H1 (cell line): Measurements from ENCODE around the gene IGF2R. TPM values are rescaled to one million over a fixed set of nuclear protein-coding genes. Genes with fewer than 3 reads are reported as not detected.

Source experiments
- CTCF ChIA-PET: fragments of 300-600 bp; sonication (Branson Sonifier 250); formaldehyde crosslinking; loops from one replicate; lab custom pipeline; 2021; ENCODE audit not compliant: partially characterized antibody; lab: Charles Lee
- POLR2A ChIA-PET: fragments of 300-600 bp; sonication (Branson Sonifier 250); formaldehyde crosslinking; loops from one replicate; lab custom pipeline; 2021; ENCODE audit warnings: inconsistent platforms; ENCODE audit not compliant: partially characterized antibody; lab: Charles Lee
- DNase-seq, 2 experiments: peaks; one replicate each; pipeline versions ENCODE4 v3.0.0 to v3.0.0-alpha.2; 2010 to 2022; ENCODE audit warnings: low spot score in 2 of 2, low read depth in 1 of 2, mixed read lengths in 1 of 2
- FAIRE-seq: peaks from 2 replicates; lab custom pipeline; 2011; peaks lifted over from hg19 to GRCh38; lab: Jason Lieb, UNC
- H2AFZ ChIP-seq: 2 replicates; pipeline ENCODE4 v1.8.1; 2012; ENCODE audit warnings: low read length, inconsistent platforms
- H2AK5ac ChIP-seq: 2 replicates; pipeline ENCODE4 v1.6.1; 2013; ENCODE audit warnings: low read depth, low read length
- H2BK120ac ChIP-seq: replicated peaks from 2 replicates; pipeline ENCODE3; 2013; ENCODE audit warnings: low read depth, low read length, inconsistent platforms
- H2BK12ac ChIP-seq: 2 replicates; pipeline ENCODE4 v1.6.1; 2013; ENCODE audit warnings: low read depth, low read length
- H2BK15ac ChIP-seq: 2 replicates; pipeline ENCODE4 v1.6.1; 2013; ENCODE audit warnings: low read length
- H2BK20ac ChIP-seq: 2 replicates; pipeline ENCODE4 v1.6.1; 2013; ENCODE audit warnings: low read length
- H2BK5ac ChIP-seq: 2 replicates; pipeline ENCODE4 v1.6.1; 2013; ENCODE audit warnings: low read depth, low read length
- H3K14ac ChIP-seq: 2 replicates; pipeline ENCODE4 v1.6.1; 2013; ENCODE audit warnings: inconsistent platforms; ENCODE audit not compliant: insufficient read length
- H3K18ac ChIP-seq: 2 replicates; pipeline ENCODE4 v1.6.1; 2013; ENCODE audit warnings: low read length; ENCODE audit errors: extremely low read depth
- H3K23ac ChIP-seq: 2 replicates; pipeline ENCODE4 v1.6.1; 2013; ENCODE audit warnings: inconsistent platforms; ENCODE audit not compliant: insufficient read length
- H3K23me2 ChIP-seq: 2 replicates; pipeline ENCODE4 v1.6.1; 2013; ENCODE audit warnings: low read depth, low read length
- H3K27ac ChIP-seq: 2 replicates; pipeline ENCODE4 v1.6.1; 2011; ENCODE audit warnings: low read depth, low read length, inconsistent platforms
- H3K27me3 ChIP-seq, 4 experiments: replicated peaks in 1 of 4; 1 replicate in 1 of 4; 2 replicates in 3 of 4; pipeline versions ENCODE4 v1.6.1 to v1.8.1; 2011 to 2013; ENCODE audit warnings: low read length in 3 of 4, mild to moderate bottlenecking in 3 of 4, inconsistent platforms in 2 of 4, mixed read lengths in 2 of 4, moderate library complexity in 1 of 4; ENCODE audit not compliant: control insufficient read depth in 3 of 4, insufficient read depth in 3 of 4; ENCODE audit errors: extremely low read depth in 1 of 4
- H3K36me3 ChIP-seq, 4 experiments: 2 replicates each; pipeline versions ENCODE4 v1.6.1 to v1.8.1; 2011 to 2013; ENCODE audit warnings: mild to moderate bottlenecking in 4 of 4, low read length in 3 of 4, moderate library complexity in 2 of 4, control low read depth in 1 of 4, inconsistent platforms in 1 of 4; ENCODE audit not compliant: insufficient read depth in 4 of 4, control insufficient read depth in 2 of 4
- H3K4ac ChIP-seq: replicated peaks from 2 replicates; pipeline ENCODE3; 2013; ENCODE audit warnings: low read length, low read depth, mixed read lengths, inconsistent platforms; ENCODE audit not compliant: insufficient read length
- H3K4me1 ChIP-seq, 4 experiments: replicated peaks in 1 of 4; 1 replicate in 1 of 4; 2 replicates in 3 of 4; pipeline versions ENCODE4 v1.6.1 to v1.8.1; 2011 to 2013; ENCODE audit warnings: low read length in 3 of 4, inconsistent platforms in 2 of 4, mixed read lengths in 1 of 4; ENCODE audit not compliant: insufficient read depth in 4 of 4, control insufficient read depth in 3 of 4
- H3K4me2 ChIP-seq, 2 experiments: 2 replicates each; pipeline versions ENCODE4 v1.6.1 to v1.8.1; 2011 to 2013; ENCODE audit warnings: low read depth in 2 of 2, low read length in 2 of 2, control low read depth in 1 of 2, inconsistent platforms in 1 of 2, mild to moderate bottlenecking in 1 of 2; ENCODE audit not compliant: insufficient read depth in 1 of 2
- H3K4me3 ChIP-seq, 4 experiments: fragments of 200-600, 300-600 bp in 1 of 4; sonication (generic), shearing (Covaris generic), sonication (Bioruptor Twin) in 1 of 4; 2 replicates each; pipeline versions ENCODE4 v1.5.1 to v1.8.1; 2011 to 2016; ENCODE audit warnings: low read length in 4 of 4, low read depth in 3 of 4, control low read depth in 2 of 4, inconsistent platforms in 2 of 4, mild to moderate bottlenecking in 2 of 4, mixed read lengths in 1 of 4, moderate library complexity in 1 of 4; ENCODE audit not compliant: insufficient read depth in 2 of 4; ENCODE audit errors: extremely low read depth in 1 of 4
- H3K56ac ChIP-seq: replicated peaks from 2 replicates; pipeline ENCODE3; 2013; ENCODE audit warnings: low read depth, mild to moderate bottlenecking, mixed read lengths, low read length, inconsistent platforms; ENCODE audit not compliant: insufficient read length
- H3K79me1 ChIP-seq: 2 replicates; pipeline ENCODE4 v1.6.1; 2013; ENCODE audit warnings: low read depth, low read length, control low read depth
- H3K79me2 ChIP-seq, 2 experiments: 2 replicates each; pipeline versions ENCODE4 v1.6.1 to v1.8.1; 2012 to 2013; ENCODE audit warnings: low read length in 2 of 2, mild to moderate bottlenecking in 2 of 2, inconsistent platforms in 1 of 2; ENCODE audit not compliant: insufficient read depth in 2 of 2, control insufficient read depth in 1 of 2
- H3K9ac ChIP-seq, 4 experiments: replicated peaks in 1 of 4; 1 replicate in 1 of 4; 2 replicates in 3 of 4; pipeline versions ENCODE4 v1.6.1 to v1.8.1; 2011 to 2013; ENCODE audit warnings: low read depth in 3 of 4, low read length in 3 of 4, control low read depth in 2 of 4, mild to moderate bottlenecking in 2 of 4, moderate library complexity in 2 of 4, inconsistent platforms in 1 of 4; ENCODE audit errors: extremely low read depth in 1 of 4
- H3K9me3 ChIP-seq, 2 experiments: 2 replicates each; pipeline versions ENCODE4 v1.6.1 to v1.8.1; 2012 to 2013; ENCODE audit warnings: mild to moderate bottlenecking in 2 of 2, moderate library complexity in 2 of 2, control low read depth in 1 of 2, inconsistent platforms in 1 of 2, low read depth in 1 of 2, low read length in 1 of 2, mixed read lengths in 1 of 2; ENCODE audit not compliant: insufficient read depth in 2 of 2
- H4K20me1 ChIP-seq, 2 experiments: replicated peaks in 1 of 2; 2 replicates each; pipeline versions ENCODE3 to v1.8.1; 2011 to 2013; ENCODE audit warnings: inconsistent platforms in 2 of 2, low read length in 2 of 2, mild to moderate bottlenecking in 1 of 2; ENCODE audit not compliant: insufficient read depth in 2 of 2, control insufficient read depth in 1 of 2
- H4K5ac ChIP-seq: 2 replicates; pipeline ENCODE4 v1.6.1; 2013; ENCODE audit warnings: low read length, low read depth, mixed read lengths, inconsistent platforms; ENCODE audit not compliant: insufficient read length
- H4K8ac ChIP-seq: 2 replicates; pipeline ENCODE4 v1.8.0; 2013; ENCODE audit warnings: mild to moderate bottlenecking, moderate library complexity, low read length, inconsistent platforms; ENCODE audit not compliant: insufficient read depth; ENCODE audit errors: extremely low read depth
- H4K91ac ChIP-seq: replicated peaks from 2 replicates; pipeline ENCODE3; 2013; ENCODE audit warnings: low read length, mixed read lengths, inconsistent platforms; ENCODE audit not compliant: insufficient read length
- CEBPB ChIP-seq: IDR thresholded peaks from 2 replicates; pipeline ENCODE4 v1.6.1; 2012; ENCODE audit warnings: low read depth, low read length
- KDM4A ChIP-seq: IDR thresholded peaks from one replicate; pipeline ENCODE4 v1.7.1; 2012; ENCODE audit warnings: low read depth, mild to moderate bottlenecking, moderate library complexity, low read length, inconsistent platforms; ENCODE audit not compliant: severe bottlenecking
- KDM5A ChIP-seq: fragments of 200-600 bp; IDR thresholded peaks from 2 replicates; pipeline ENCODE4 v1.7.1; 2012; ENCODE audit warnings: mild to moderate bottlenecking, low read length, inconsistent platforms, mixed read lengths
- PHF8 ChIP-seq: fragments of 200-600 bp; sonication (generic); conservative IDR thresholded peaks from 2 replicates; pipeline ENCODE4 v1.7.1; 2012; ENCODE audit warnings: low read depth, mild to moderate bottlenecking, inconsistent platforms, low read length, moderate library complexity
- RBBP5 ChIP-seq: IDR thresholded peaks from 2 replicates; pipeline ENCODE4 v1.7.1; 2012; ENCODE audit warnings: low read depth, mild to moderate bottlenecking, inconsistent platforms, low read length, moderate library complexity, borderline replicate concordance
- SIN3A ChIP-seq, 2 experiments: IDR thresholded peaks in 1 of 2; conservative IDR thresholded peaks in 1 of 2; 2 replicates each; pipeline ENCODE4 v1.6.1; 2011 to 2012; ENCODE audit warnings: low read length in 2 of 2, improper control_type of control experiment in 1 of 2, low read depth in 1 of 2, mild to moderate bottlenecking in 1 of 2
- SUZ12 ChIP-seq: fragments of 200-600 bp; sonication (generic); IDR thresholded peaks from 2 replicates; pipeline ENCODE4 v1.6.1; 2012; ENCODE audit warnings: mild to moderate bottlenecking, inconsistent platforms, low read length, moderate library complexity, mixed read lengths
- TAF7 ChIP-seq: optimal IDR thresholded peaks from 2 replicates; pipeline ENCODE3; 2011; ENCODE audit warnings: low read depth, mild to moderate bottlenecking, inconsistent platforms, low read length, moderate library complexity, borderline replicate concordance
- TBP ChIP-seq: IDR thresholded peaks from 2 replicates; pipeline ENCODE4 v1.6.1; 2011; ENCODE audit warnings: low read depth, low read length, improper control_type of control experiment
- WGBS, 2 experiments: shearing (Covaris generic) in 1 of 2; methylation state at CpG; one replicate each; pipeline versions ENCODE4 v1.1.6 to v1.1.7; 2013 to 2015; ENCODE audit warnings: low lambda C conversion rate in 2 of 2, mixed read lengths in 2 of 2, inconsistent platforms in 1 of 2, low coverage in 1 of 2, missing lambda C conversion rate in 1 of 2; ENCODE audit not compliant: insufficient replicate concordance in 2 of 2, insufficient coverage in 1 of 2, insufficient read length in 1 of 2; ENCODE audit errors: extremely low coverage in 1 of 2, missing lambda C conversion rate in 1 of 2; 5-methylcytosine and 5-hydroxymethylcytosine counted together
- polyA plus RNA-seq, 7 experiments: library from polyadenylated mRNA; depleted of rRNA in 3 of 7; stranded (reverse) in 5 of 7; unstranded in 2 of 7; fragments of >200 nt in 5 of 7; fragments of 200-250 nt in 2 of 7; gene quantifications; 1 replicate in 5 of 7; 2 replicates in 1 of 7; 4 replicates in 1 of 7; pipeline versions ENCODE4 v1.2.1 to v1.2.3, GENCODE V29; 2011 to 2013; ENCODE audit warnings: missing spikeins in 2 of 7, mixed read lengths in 2 of 7
- total RNA-seq: library from RNA; stranded (reverse); fragmentation: NEBNext Ultra II Directional; extraction: Animal tissue kit (Norgen Biotek cat#: 25700); gene quantifications from 2 replicates; pipeline ENCODE4 v1.2.1, GENCODE V29; 2021

The IGF2R gene
- total and polyA plus RNA-seq, 2 of the 8 experiments (the other 6 are each of a cell fraction or from before 2014, with no cell fraction given), result 20.6 to 74.1 TPM

GRCh38 chr6:159969204-159969912, 476 bp downstream of the IGF2R start:
- Histone ChIP-seq H3K4ac (no peak overlapping the region), H3K4me1 (peaks cover 5 to 23% (median 14%) of the 10 kb centered on the region in 4 experiments; a peak in 6 of 7 replicates), H3K79me2 (peaks cover 34 to 47% of the 10 kb centered on the region in 2 experiments), H3K79me1 (peaks cover 12% of the 10 kb centered on the region), H4K91ac (no peak overlapping the region), H2BK120ac (no peak overlapping the region), H3K36me3 (no peaks in the 10 kb centered on the region), H4K8ac (peak overlapping the region; percentile 93), H4K5ac (no peak overlapping the region), H2AFZ (peak overlapping the region; percentile 4; the same call in 1 of the 2 replicates), H2BK12ac (no peak overlapping the region), H2AK5ac (no peak overlapping the region), H3K4me3 (peak overlapping the region; percentile 80 to 96 (median 81)), H2BK20ac (no peak overlapping the region), H3K23ac (no peak overlapping the region), H3K9me3 (no peaks in the 10 kb centered on the region), H3K18ac (no peak overlapping the region), H2BK15ac (no peak overlapping the region), H2BK5ac (no peak overlapping the region), H3K27me3 (no peaks in the 10 kb centered on the region), H3K56ac (no peak overlapping the region), H4K20me1 (peaks cover 2 to 9% of the 10 kb centered on the region in 2 experiments), H3K23me2 (peaks cover 5% of the 10 kb centered on the region), H3K4me2 (peak overlapping the region; percentile 76 to 77), H3K14ac (no peak overlapping the region), H3K9ac (peak overlapping the region; percentile 56 to 99 (median 80); a peak in 6 of 7 replicates), H3K27ac (peak overlapping the region; percentile 43; the same call in 1 of the 2 replicates)
- peak in 1 of 2 experiments; percentile 68 for DNase-seq
- 3% methylated on average over 49 of the region's 91 CpGs; no CpG with 5 or more reads in 1 of the 2 experiments for WGBS, 2 experiments
- CTCF ChIA-PET, result interaction anchor here (1.1 to 4.1 kb wide), 3 partner anchors 10 to 47 kb away, joined by 3 to 10 read pairs (median 3); no protein-coding TSS in a partner anchor
- POLR2A ChIA-PET, result interaction anchor here (0.7 to 2.2 kb wide), 4 partner anchors 9 to 179 kb away, joined by 3 to 13 read pairs (median 6); partner anchors contain the start of genes MRPL18 and TCP1
- no peak for FAIRE-seq
- TF ChIP-seq SUZ12 (no peak), SIN3A (conservative IDR thresholded peaks at IDR 0.05 in 1 of 2, IDR thresholded peaks at IDR 0.05 in 1 of 2; ENCODE audit: low read depth in 1 of 2, low read length in 2 of 2) (0 out of 4 replicates have a peak, but pooled peaks of 1 of the 2 experiments have one; percentile 28), TAF7 (peak; percentile 14), TBP (0 out of 2 replicates have a peak, but pooled peaks have one; percentile 25), PHF8 (peak; percentile 45), KDM4A (peak; percentile 72), RBBP5 (peak; percentile 76), CEBPB (0 out of 2 replicates have a peak, but pooled peaks have one; percentile 5), KDM5A (no peak)
